ENCODE measurements around the gene EPS15.

EPS15 gene

GRCh38 chr1:51519048-51519864 is at the start of gene EPS15 (continued):
- TF ChIP-seq, protein P1, sequence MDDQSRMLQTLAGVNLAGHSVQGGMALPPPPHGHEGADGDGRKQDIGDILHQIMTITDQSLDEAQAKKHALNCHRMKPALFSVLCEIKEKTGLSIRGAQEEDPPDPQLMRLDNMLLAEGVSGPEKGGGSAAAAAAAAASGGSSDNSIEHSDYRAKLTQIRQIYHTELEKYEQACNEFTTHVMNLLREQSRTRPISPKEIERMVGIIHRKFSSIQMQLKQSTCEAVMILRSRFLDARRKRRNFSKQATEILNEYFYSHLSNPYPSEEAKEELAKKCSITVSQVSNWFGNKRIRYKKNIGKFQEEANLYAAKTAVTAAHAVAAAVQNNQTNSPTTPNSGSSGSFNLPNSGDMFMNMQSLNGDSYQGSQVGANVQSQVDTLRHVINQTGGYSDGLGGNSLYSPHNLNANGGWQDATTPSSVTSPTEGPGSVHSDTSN (CRISPR knock-in tag; IDR thresholded peaks at IDR 0.05), result 0 out of 2 replicates have a peak, but pooled peaks have one; percentile 14
- TF ChIP-seq ZBTB21 (tag by site-specific recombination; IDR thresholded peaks at IDR 0.05) (peak; percentile 18; the same call in 1 of the 2 replicates), PRDM1 (tag by site-specific recombination; IDR thresholded peaks at IDR 0.05) (no peak), WT1 (tag by site-specific recombination; IDR thresholded peaks at IDR 0.05) (peak; percentile 36; the same call in 1 of the 2 replicates), ZNF324 (tag by site-specific recombination; IDR thresholded peaks at IDR 0.05) (peak; percentile 64; the same call in 1 of the 2 replicates), ZNF664 (tag by site-specific recombination; IDR thresholded peaks at IDR 0.05) (peak; percentile 96), CTCF (tag by site-specific recombination; IDR thresholded peaks at IDR 0.05) (peak; percentile 10; the same call in 1 of the 2 replicates), SETDB1 (IDR thresholded peaks at IDR 0.05; ENCODE audit: insufficient read length, low read length) (peak; percentile 43), ZNF366 (tag by site-specific recombination; conservative IDR thresholded peaks at IDR 0.05) (peak; percentile 76), ZNF404 (tag by site-specific recombination; IDR thresholded peaks at IDR 0.05) (no peak), ZNF768 (tag by site-specific recombination; IDR thresholded peaks at IDR 0.05) (no peak), MYNN (tag by site-specific recombination; IDR thresholded peaks at IDR 0.05; ENCODE audit: borderline replicate concordance) (peak; percentile 48; the same call in 1 of the 2 replicates), ZBTB6 (tag by site-specific recombination; IDR thresholded peaks at IDR 0.05) (peak; percentile 57; the same call in 1 of the 2 replicates), ZFHX2 (tag by site-specific recombination; conservative IDR thresholded peaks at IDR 0.05) (0 out of 2 replicates have a peak, but pooled peaks have one; percentile 15), YY1 (tag by site-specific recombination; IDR thresholded peaks at IDR 0.05) (peak; percentile 20), KLF16 (tag by site-specific recombination; IDR thresholded peaks at IDR 0.05) (peak; percentile 40; the same call in 1 of the 2 replicates), ZFP37 (tag by site-specific recombination; IDR thresholded peaks at IDR 0.05) (no peak), ZBTB49 (tag by site-specific recombination; IDR thresholded peaks at IDR 0.05; ENCODE audit: low read depth) (no peak), ZNF37A (tag by site-specific recombination; IDR thresholded peaks at IDR 0.05) (0 out of 2 replicates have a peak, but pooled peaks have one; percentile 51), KLF9 (tag by site-specific recombination; IDR thresholded peaks at IDR 0.05; ENCODE audit: low read depth) (peak; percentile 30; the same call in 1 of the 2 replicates), ZNF10 (tag by site-specific recombination; IDR thresholded peaks at IDR 0.05) (0 out of 2 replicates have a peak, but pooled peaks have one; percentile 13)
- TF ChIP-seq, protein P2, sequence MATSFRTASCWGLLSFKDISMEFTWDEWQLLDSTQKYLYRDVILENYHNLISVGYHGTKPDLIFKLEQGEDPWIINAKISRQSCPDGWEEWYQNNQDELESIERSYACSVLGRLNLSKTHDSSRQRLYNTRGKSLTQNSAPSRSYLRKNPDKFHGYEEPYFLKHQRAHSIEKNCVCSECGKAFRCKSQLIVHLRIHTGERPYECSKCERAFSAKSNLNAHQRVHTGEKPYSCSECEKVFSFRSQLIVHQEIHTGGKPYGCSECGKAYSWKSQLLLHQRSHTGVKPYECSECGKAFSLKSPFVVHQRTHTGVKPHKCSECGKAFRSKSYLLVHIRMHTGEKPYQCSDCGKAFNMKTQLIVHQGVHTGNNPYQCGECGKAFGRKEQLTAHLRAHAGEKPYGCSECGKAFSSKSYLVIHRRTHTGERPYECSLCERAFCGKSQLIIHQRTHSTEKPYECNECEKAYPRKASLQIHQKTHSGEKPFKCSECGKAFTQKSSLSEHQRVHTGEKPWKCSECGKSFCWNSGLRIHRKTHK (tag by site-specific recombination; IDR thresholded peaks at IDR 0.05), result no peak
- TF ChIP-seq, protein P3, sequence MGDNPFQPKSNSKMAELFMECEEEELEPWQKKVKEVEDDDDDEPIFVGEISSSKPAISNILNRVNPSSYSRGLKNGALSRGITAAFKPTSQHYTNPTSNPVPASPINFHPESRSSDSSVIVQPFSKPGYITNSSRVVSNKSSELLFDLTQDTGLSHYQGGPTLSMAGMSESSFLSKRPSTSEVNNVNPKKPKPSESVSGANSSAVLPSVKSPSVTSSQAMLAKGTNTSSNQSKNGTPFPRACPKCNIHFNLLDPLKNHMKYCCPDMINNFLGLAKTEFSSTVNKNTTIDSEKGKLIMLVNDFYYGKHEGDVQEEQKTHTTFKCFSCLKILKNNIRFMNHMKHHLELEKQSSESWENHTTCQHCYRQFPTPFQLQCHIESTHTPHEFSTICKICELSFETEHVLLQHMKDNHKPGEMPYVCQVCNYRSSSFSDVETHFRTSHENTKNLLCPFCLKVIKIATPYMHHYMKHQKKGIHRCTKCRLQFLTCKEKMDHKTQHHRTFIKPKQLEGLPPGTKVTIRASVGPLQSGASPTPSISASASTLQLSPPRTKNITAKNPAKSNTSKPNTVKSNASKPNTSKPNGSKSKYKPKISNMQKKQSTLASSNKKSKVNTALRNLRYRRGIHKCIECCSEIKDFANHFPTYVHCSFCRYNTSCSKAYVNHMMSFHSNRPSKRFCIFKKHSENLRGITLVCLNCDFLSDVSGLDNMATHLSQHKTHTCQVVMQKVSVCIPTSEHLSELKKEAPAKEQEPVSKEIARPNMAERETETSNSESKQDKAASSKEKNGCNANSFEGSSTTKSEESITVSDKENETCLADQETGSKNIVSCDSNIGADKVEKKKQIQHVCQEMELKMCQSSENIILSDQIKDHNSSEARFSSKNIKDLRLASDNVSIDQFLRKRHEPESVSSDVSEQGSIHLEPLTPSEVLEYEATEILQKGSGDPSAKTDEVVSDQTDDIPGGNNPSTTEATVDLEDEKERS (tag by site-specific recombination; IDR thresholded peaks at IDR 0.05), result peak; percentile 96; the same call in 1 of the 2 replicates
- TF ChIP-seq, protein P4, sequence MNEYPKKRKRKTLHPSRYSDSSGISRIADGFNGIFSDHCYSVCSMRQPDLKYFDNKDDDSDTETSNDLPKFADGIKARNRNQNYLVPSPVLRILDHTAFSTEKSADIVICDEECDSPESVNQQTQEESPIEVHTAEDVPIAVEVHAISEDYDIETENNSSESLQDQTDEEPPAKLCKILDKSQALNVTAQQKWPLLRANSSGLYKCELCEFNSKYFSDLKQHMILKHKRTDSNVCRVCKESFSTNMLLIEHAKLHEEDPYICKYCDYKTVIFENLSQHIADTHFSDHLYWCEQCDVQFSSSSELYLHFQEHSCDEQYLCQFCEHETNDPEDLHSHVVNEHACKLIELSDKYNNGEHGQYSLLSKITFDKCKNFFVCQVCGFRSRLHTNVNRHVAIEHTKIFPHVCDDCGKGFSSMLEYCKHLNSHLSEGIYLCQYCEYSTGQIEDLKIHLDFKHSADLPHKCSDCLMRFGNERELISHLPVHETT (tag by site-specific recombination; IDR thresholded peaks at IDR 0.05), result peak; percentile 83
